Transverse colon (tissue), 4 donors: Measurements from ENCODE around the gene FBXL14.

Experiments used
- CTCF ChIP-seq, 5 experiments: fragments of 200-600 bp in 3 of 5; fragments of 450-650 bp in 2 of 5; sonication (generic) in 3 of 5; IDR thresholded peaks; 1 replicate in 2 of 5; 2 replicates in 3 of 5; pipeline ENCODE4 v1.5.1; 2016 to 2017; ENCODE audit warnings: antibody characterized with exemption in 5 of 5, inconsistent platforms in 3 of 5, mild to moderate bottlenecking in 2 of 5, moderate library complexity in 1 of 5
- POLR2AphosphoS5 ChIP-seq, 3 donors: sonication (generic); formaldehyde crosslinking; IDR thresholded peaks; one replicate each; pipeline ENCODE4 v1.6.1; 2016; ENCODE audit warnings: antibody characterized with exemption in 3 of 3

- TF ChIP-seq CTCF (IDR thresholded peaks at IDR 0.05), result no peak
- TF ChIP-seq POLR2AphosphoS5 (IDR thresholded peaks at IDR 0.05), result no peak
Observed at GRCh38 chr12:1598757-1599156, 4.4 kb upstream of the FBXL14 start.
